SJCRH30 (cell line): ENCODE results near the gene B3GNT3. TPM values are rescaled to one million over a fixed set of nuclear protein-coding genes. Genes with fewer than 3 reads are reported as not detected.

Experiments used
- DNase-seq, 2 experiments: peaks; one replicate each; pipeline ENCODE4 v3.0.0-alpha.2; 2015 to 2020
- H3K27ac ChIP-seq: fragments of 250-450 bp; sonication (Bioruptor Pico); 2 replicates; pipeline ENCODE4 v1.5.1; 2020; ENCODE audit warnings: mild to moderate bottlenecking, moderate library complexity
- H3K27me3 ChIP-seq: fragments of 250-450 bp; sonication (Bioruptor Pico); 2 replicates; pipeline ENCODE4 v1.5.1; 2020; ENCODE audit warnings: mild to moderate bottlenecking, moderate library complexity
- H3K36me3 ChIP-seq: fragments of 250-450 bp; sonication (Bioruptor Pico); 2 replicates; pipeline ENCODE4 v1.5.1; 2020; ENCODE audit warnings: mild to moderate bottlenecking, moderate library complexity
- H3K4me1 ChIP-seq: fragments of 250-450 bp; sonication (Bioruptor Pico); 2 replicates; pipeline ENCODE4 v1.5.1; 2020; ENCODE audit warnings: mild to moderate bottlenecking, moderate library complexity
- H3K4me3 ChIP-seq: fragments of 250-450 bp; sonication (Bioruptor Pico); 2 replicates; pipeline ENCODE4 v1.5.1; 2020; ENCODE audit warnings: mild to moderate bottlenecking, moderate library complexity
- H3K9me3 ChIP-seq: fragments of 250-450 bp; sonication (Bioruptor Pico); replicated peaks from 2 replicates; pipeline ENCODE4 v1.5.1; 2020; ENCODE audit warnings: mild to moderate bottlenecking, moderate library complexity
- total RNA-seq: library from RNA; depleted of rRNA; stranded (reverse); fragments of >200 nt; shearing (Covaris generic); gene quantifications from 2 replicates; pipeline ENCODE4 v1.2.3, GENCODE V29; 2014

The B3GNT3 gene
- total RNA-seq, 1 experiment from 2014 or later: not detected

DNA sequence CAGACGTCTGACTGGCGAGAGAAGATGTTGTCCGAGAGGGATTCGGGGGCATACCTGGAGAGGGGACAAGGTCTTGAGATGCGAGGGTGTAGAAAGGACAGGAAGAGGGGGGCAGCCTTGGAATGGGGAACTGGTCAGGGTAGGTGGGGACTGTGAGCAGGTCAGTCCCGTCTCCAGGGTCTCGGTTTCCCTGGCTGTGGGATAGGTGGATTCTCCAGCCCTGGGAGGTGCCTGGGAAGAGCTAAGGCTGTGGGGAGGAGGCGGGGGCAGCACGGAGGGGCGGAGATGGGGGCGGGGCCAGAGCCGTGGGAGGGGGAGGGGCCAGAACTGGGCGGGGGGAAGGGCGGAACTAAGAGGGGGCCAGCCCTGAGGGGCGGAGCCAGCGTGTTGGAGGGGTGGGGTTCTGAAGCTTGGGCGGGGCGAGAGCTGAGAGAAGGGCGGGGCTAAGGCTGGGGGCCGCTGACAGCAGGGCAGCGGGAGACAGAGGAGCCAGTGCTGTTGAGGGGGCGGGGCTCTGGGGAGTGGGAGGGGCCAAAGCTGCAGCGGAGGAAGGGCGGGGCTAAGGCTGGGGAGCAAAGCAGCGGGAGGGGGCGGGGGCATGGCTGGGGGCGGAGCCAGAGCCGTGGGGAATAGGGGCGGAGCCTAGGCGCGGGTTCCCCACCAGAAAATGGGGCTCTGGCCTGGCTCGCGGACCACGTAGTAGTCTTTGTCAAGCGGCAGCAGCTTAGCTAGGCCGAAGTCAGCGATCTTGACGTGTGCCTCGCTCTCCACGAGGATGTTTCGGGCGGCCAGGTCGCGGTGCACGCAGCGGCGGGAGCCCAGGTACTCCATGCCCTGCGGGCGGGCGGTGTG is 35.9 kb downstream of the B3GNT3 start:
- DNase-seq: peak; percentile 45 to 47
- peaks cover 4% of the 10 kb centered on the region; the same call in 1 of the 2 replicates for H3K27me3 ChIP-seq

DNA sequence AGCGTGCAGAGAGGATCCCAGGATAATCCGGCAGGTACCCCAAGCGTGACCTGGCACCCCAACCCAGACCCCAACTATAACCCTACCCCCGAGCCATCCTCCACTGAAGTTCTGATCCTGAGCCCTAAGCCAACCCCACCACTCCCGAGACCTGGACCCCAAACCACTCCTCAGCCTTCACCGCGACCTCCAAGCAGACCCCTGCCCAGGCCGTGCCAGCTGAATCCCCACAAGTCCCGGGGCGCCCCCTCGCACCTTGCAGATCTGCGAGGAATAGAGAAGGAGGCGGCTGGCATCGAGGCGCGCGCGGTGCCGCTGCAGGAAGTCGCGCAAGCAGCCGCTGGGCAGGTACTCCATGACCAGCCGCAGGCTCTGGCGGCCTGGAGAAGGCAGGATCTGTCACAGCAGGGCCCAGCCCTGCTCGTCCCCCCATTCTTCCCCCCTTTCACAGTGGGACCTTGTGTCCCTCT is 36.5 kb downstream of the B3GNT3 start:
- H3K4me3 ChIP-seq: no peak overlapping the region
- peaks cover 4% of the 10 kb centered on the region; the same call in 1 of the 2 replicates for H3K27me3 ChIP-seq
- H3K9me3 ChIP-seq: no peaks in the 10 kb centered on the region
- no peak for DNase-seq
- no peak overlapping the region for H3K27ac ChIP-seq
- no peaks in the 10 kb centered on the region for H3K36me3 ChIP-seq
- no peaks in the 10 kb centered on the region for H3K4me1 ChIP-seq

More for the DNA sequence above, 35.9 kb downstream of the B3GNT3 start:
- H3K36me3 ChIP-seq: no peaks in the 10 kb centered on the region
- no peak overlapping the region for H3K4me3 ChIP-seq
- no peaks in the 10 kb centered on the region for H3K9me3 ChIP-seq
- no peaks in the 10 kb centered on the region for H3K4me1 ChIP-seq
- H3K27ac ChIP-seq: no peak overlapping the region

DNA sequence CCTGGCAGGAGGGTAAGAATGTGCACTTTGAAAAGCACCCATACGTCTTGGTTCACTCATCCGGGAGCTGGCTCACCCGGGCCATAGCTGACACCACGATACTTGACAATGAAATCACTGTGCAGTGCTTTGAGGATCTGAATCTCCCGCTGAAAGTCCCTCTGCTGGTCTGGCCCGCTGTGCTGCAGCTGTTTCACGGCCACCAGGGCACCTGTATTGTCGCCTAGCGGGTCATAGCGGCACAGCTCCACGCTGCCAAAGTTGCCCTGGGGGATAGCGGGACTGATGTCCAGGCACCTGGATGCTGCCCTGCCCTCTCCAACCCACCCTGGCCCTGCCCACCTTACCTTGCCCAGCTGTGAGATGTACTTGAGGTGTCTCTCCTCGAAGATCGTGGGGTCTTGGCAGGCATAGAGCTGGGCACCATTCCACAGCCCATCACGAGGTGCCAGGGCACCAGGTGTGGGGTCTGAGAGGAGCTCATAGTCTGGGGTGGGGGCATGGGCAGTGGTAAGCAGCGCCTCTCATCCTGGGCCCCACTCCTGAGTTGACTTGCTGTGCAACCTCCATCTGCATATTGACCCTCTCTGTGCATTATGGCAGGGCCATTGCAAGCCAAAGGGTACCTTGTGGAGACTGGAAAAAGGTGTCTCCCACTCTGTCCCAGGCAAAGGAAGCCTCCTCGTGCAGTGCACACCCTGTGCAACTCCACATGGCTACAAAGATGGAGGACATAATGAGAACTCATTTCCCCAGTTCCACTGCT is 37.7 kb downstream of the B3GNT3 start:
- H3K27me3 ChIP-seq: peaks cover 4% of the 10 kb centered on the region; the same call in 1 of the 2 replicates
- no peaks in the 10 kb centered on the region for H3K4me1 ChIP-seq
- H3K36me3 ChIP-seq: no peaks in the 10 kb centered on the region
- no peaks in the 10 kb centered on the region for H3K9me3 ChIP-seq
- H3K27ac ChIP-seq: no peak overlapping the region
- no peak for DNase-seq
- no peak overlapping the region for H3K4me3 ChIP-seq

DNA sequence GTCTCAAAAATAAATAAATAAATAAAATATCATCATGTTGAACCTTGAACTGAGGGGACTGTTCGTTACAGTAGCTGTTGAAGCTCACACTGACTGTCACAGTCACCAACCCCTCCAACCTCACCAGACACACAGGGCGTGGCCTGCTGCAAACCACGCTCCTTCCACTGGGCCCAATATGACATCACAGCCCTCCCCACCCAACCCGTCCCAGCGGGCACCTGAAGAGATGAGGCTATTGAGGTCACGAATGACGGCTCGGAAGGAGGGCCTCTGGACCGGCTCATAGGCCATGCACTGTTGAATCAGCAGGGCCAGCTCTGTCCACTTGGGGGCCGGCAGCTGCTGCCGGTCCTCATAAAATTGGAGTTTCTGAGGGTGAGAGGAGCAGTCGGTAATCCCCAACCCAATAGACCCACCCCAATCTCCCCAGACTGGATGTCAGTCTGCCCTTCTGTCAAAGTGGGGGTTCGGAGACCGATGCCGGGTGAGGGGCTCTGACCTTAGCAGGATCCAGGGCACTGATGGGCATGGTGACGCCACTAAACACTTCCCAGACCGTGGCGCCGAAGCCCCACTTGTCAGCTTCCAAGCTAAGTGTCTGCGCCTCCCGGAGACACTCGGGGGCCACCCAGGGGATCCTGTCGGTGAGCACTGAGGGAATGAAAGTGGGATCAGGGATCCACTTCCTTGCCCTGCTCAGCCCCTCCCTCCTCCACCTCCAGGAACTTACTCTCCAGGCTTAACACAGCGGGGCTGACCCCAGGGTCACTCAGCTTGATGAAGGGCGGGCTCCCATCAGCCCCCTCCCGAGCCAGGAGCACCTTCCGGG is 39.6 kb downstream of the B3GNT3 start:
- no peaks in the 10 kb centered on the region for H3K9me3 ChIP-seq
- peaks cover 4% of the 10 kb centered on the region; the same call in 1 of the 2 replicates for H3K27me3 ChIP-seq
- no peak overlapping the region for H3K4me3 ChIP-seq
- no peak overlapping the region for H3K27ac ChIP-seq
- no peaks in the 10 kb centered on the region for H3K36me3 ChIP-seq
- DNase-seq: no peak
- H3K4me1 ChIP-seq: no peaks in the 10 kb centered on the region

DNA sequence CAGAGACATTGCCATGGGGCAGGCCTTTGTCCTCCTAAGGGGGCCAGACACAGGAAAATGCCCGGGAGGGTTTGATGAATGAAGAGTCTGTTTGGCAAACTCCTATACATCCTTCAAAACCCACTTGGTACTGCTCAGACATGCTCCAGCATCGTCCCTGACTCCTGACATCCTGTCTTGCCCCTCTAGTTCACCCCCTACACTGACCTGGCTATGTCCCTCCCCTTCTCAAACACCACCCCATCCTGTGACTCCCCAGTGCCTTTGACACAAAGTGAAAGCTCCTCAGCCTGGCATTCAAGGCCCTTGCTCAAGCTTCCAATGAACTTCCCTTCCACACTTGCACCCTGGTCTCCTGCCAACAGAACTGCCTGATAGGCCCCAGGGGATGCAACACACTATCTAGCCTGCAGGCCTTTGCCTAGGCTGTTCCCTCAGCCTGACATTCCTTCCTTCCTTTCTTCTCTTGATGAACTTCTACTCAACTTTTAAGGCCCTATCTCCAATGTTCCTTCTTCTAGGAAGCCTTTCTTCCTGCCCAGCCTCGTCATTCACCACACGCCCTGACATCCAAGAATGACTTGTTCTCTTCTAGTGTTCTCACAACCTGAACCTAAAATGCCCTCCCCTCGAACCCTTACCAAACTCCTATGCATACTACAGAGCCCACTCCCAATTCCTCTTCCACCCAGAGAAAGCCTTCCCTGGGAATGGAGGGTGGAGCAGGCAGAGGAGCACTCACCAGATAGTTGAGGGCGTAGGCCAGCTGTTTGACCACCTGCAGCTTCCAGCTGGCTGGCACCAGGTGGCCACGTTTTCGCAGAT is 40.5 kb downstream of the B3GNT3 start:
- H3K27ac ChIP-seq: no peak overlapping the region
- H3K27me3 ChIP-seq: peaks cover 4% of the 10 kb centered on the region; the same call in 1 of the 2 replicates
- H3K4me1 ChIP-seq: no peaks in the 10 kb centered on the region
- H3K36me3 ChIP-seq: no peaks in the 10 kb centered on the region
- no peak for DNase-seq
- H3K9me3 ChIP-seq: no peaks in the 10 kb centered on the region
- no peak overlapping the region for H3K4me3 ChIP-seq

DNA sequence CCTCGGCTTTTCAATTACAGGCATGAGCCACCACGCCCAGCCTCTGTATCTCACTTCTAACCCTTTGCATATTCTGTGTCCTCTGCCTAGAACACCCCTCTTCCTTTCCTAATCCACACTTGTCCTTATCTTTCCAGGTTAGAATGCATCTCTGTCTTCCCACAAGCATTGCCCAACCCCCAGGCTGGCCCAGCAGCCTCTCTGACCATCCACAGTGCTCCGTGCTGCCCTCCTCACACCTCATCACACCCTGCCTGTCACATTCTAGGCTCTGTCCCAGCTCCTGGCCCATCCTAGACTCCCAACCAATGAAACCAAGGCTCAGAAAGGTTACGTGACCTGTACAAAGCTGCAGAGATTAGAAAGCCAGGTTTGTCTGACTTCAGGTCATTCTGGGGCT is 41.6 kb downstream of the B3GNT3 start:
- no peaks in the 10 kb centered on the region for H3K4me1 ChIP-seq
- H3K36me3 ChIP-seq: no peaks in the 10 kb centered on the region
- DNase-seq: no peak
- H3K27me3 ChIP-seq: peaks cover 4% of the 10 kb centered on the region; the same call in 1 of the 2 replicates
- H3K27ac ChIP-seq: no peak overlapping the region
- H3K4me3 ChIP-seq: no peak overlapping the region
- no peaks in the 10 kb centered on the region for H3K9me3 ChIP-seq

DNA sequence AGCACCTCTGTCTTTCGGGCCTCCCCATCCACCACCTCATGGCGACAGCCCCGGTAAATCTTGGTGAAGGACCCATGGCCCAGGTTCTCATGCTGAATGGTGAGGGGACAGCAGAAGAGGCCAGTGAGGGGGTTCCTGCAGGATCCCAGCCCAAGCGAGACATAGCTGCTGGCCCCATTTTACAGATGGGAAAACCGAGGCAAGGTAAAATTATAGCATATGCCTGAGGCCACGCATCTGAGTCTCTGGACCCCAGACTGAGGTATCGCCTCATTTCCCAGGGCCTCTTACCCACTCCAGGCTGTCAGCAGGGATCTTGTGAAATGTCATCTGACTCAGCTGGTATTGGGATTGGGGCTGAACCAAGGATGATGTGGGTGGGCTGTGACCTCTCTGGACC is 43.0 kb downstream of the B3GNT3 start:
- H3K27me3 ChIP-seq: peaks cover 4% of the 10 kb centered on the region; the same call in 1 of the 2 replicates
- H3K4me3 ChIP-seq: no peak overlapping the region
- no peak overlapping the region for H3K27ac ChIP-seq
- H3K36me3 ChIP-seq: no peaks in the 10 kb centered on the region
- no peak for DNase-seq
- H3K4me1 ChIP-seq: no peaks in the 10 kb centered on the region
- H3K9me3 ChIP-seq: no peaks in the 10 kb centered on the region

DNA sequence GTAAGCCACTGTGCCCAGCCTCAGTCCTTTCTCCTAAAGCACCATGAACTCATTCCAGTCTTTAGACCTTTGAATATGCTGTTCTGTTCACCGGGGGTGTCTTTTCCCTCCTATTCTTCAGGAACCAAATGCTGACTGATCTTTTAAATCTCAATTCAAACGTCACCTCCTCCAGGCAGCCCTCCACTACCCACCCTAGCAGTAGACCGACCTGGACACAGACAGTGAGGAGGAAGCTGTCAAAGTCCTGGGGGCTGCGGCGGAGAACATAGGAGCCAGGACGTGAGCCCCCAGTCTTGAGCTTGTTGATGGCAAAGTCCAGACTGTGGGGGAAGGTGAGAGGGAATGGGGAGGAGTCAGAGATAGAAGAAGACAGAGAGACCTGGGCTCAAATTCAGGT is 45.1 kb downstream of the B3GNT3 start:
- no peaks in the 10 kb centered on the region for H3K27me3 ChIP-seq
- H3K9me3 ChIP-seq: no peaks in the 10 kb centered on the region
- H3K4me3 ChIP-seq: no peak overlapping the region
- no peak for DNase-seq
- H3K4me1 ChIP-seq: no peaks in the 10 kb centered on the region
- no peaks in the 10 kb centered on the region for H3K36me3 ChIP-seq
- no peak overlapping the region for H3K27ac ChIP-seq

DNA sequence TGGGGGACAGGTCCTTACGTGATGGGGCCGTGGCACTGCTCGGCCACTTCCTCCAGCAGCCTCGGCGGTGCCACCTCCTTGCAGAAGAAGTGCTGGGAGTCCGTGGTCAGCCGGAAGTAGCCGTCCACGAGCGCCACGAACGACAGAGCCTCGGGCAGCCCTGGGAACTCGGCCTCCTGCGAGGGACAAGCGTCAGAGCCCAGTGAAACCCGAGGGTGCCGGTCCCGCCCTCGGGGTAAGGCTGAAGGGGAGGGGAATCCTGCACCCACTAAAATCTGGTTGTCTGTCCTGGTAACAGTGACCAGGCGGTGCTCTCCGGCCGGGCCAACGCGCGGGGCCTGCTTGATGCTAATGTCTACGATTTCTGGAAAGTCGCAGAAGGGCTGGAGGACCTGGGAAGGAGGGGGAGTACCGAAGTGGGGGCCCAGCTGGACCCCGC is 46.5 kb downstream of the B3GNT3 start:
- H3K4me3 ChIP-seq: no peak overlapping the region
- no peaks in the 10 kb centered on the region for H3K27me3 ChIP-seq
- no peak overlapping the region for H3K27ac ChIP-seq
- no peaks in the 10 kb centered on the region for H3K4me1 ChIP-seq
- H3K9me3 ChIP-seq: no peaks in the 10 kb centered on the region
- H3K36me3 ChIP-seq: no peaks in the 10 kb centered on the region
- no peak for DNase-seq

DNA sequence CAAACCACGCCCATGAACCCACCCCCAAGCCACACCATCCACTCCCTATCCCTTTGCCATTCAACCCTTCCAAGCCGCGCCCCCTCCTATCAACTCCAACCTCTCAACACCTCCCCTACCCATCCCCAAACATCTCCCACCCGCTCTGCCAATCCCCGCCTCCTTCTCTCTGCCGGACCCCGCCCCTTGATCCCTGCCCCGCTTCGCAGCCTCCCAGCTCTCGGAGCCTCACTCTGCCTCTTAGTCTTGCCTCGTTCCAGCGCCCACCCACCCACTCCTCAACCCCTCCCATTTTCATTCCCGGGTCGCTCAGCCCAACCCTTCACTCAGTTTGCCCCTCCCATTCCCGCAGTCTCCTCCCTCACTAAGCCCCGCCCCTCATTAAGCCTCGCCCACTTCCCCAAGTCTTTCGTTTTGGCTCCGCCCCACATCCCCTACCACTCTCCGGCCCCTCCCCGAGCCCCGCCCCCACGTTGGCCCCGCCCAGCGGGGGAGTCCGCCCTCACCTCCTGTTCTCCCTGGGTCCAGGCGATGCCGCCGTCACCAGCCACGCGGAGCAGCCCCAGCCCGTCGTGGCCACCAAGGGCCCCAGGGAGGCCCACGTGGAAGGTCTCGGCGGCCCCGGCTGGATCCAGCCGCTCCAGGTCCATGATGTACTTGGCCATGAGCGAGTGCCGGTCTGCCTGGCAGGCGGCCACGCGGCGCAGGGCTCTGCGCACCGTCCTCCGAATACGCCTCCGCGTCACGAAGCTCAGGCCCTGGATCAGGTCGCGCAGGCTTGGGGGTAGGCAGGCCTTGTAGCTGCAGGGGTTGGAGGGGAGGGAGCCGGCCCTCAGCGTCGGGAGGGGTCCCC is 47.1 kb downstream of the B3GNT3 start:
- H3K4me3 ChIP-seq: no peak overlapping the region
- DNase-seq: peak; percentile 55 to 59
- no peaks in the 10 kb centered on the region for H3K36me3 ChIP-seq
- H3K27ac ChIP-seq: no peak overlapping the region
- 0 out of 2 replicates have a peak, but pooled peaks cover 2% of the 10 kb centered on the region for H3K27me3 ChIP-seq
- H3K4me1 ChIP-seq: no peaks in the 10 kb centered on the region
- no peaks in the 10 kb centered on the region for H3K9me3 ChIP-seq

DNA sequence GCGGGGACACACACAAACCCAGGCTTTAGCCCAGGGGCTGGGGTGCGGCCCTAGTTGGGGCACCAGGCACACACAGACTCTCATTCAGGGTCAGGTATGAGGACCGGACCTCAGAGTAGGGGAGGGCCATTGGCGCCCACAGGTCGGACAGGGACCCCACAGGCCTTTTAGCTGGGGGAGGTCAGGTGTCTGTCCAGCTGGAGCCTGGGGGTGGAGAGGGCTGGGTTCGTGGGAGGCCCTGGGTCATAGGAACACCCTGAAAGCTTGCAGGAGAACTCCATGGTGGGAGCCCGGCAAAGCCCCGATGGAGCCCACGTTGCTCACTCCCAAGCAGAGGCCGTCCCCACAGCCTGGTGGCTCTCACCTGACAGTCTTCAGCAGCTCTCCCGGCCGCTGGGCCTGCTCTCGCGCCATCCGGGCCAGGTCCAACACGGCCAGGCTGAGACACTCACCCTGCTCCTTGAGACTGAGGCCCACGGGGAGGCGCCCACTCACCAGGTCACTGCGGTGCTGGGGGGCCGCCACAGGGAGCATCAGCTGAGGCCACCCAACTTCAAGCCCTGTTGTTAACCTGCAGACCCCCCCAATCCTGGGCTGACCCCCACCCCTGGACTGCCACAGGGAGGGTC is 47.8 kb downstream of the B3GNT3 start:
- H3K9me3 ChIP-seq: no peaks in the 10 kb centered on the region
- H3K4me3 ChIP-seq: no peak overlapping the region
- H3K27ac ChIP-seq: no peak overlapping the region

DNA sequence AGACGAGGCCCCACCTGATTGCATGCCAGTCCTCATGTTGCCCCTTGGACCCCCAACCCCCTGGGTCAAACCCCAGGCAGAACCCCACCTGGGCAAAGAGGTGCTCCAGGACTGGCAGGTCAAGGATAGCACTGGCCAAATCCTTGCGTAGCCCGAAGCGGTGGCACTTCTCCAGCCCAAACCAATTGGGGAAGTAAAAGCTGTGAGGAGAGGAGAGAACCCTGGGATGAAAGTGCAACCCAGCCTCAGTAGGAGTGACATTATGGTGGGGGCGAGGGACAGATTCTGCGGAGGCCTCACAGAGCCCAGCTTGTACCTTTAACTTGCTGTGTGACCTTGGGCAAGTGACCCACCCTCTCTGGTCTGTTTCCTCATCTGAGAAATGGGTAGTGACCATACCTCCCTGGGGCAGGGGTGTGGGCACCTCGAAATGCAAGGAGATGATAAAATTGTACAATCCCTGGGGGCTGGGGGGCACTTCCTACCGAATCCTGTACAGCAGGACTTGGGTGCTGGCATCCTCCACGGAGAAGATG is 48.4 kb downstream of the B3GNT3 start:
- no peaks in the 10 kb centered on the region for H3K9me3 ChIP-seq
- H3K36me3 ChIP-seq: no peaks in the 10 kb centered on the region
- no peak overlapping the region for H3K27ac ChIP-seq
- no peaks in the 10 kb centered on the region for H3K4me1 ChIP-seq
- H3K27me3 ChIP-seq: peaks cover 8% of the 10 kb centered on the region; the same call in 1 of the 2 replicates
- no peak overlapping the region for H3K4me3 ChIP-seq
- DNase-seq: no peak

More for the DNA sequence above, 47.8 kb downstream of the B3GNT3 start:
- Histone ChIP-seq H3K4me1 (no peaks in the 10 kb centered on the region), H3K36me3 (no peaks in the 10 kb centered on the region), H3K27me3 (peaks cover 3% of the 10 kb centered on the region; the same call in 1 of the 2 replicates)
- DNase-seq: no peak
